GM12872 (cell line): ENCODE data around the gene RBM3.

Experiments used
- TF ChIP-seq, protein P1 (sequence below): IDR thresholded peaks from 3 replicates; pipeline ENCODE4 v1.5.1; 2011; ENCODE audit warnings: low read depth, mild to moderate bottlenecking, low read length, moderate library complexity; ENCODE audit not compliant: insufficient read depth

The RBM3 gene

DNA sequence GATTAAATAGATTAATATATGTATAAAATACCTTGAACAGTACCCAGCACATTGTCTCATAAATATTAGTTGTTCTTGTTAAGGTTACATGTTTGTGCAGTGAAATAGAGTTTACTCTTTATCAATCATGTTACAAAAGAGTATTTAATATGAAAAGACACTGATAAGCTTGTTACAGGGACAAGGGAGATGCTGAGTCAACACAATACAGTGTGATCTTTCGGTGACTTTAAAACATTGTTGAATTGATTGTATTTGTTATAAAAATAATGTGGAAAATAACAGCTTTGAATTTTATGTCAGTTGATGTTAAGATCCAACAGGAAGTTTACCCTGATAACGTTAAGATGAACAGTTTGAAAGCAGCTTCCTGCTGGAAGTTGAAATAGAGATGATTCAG is 21.6 kb downstream of the RBM3 start:
- TF ChIP-seq, protein P1, sequence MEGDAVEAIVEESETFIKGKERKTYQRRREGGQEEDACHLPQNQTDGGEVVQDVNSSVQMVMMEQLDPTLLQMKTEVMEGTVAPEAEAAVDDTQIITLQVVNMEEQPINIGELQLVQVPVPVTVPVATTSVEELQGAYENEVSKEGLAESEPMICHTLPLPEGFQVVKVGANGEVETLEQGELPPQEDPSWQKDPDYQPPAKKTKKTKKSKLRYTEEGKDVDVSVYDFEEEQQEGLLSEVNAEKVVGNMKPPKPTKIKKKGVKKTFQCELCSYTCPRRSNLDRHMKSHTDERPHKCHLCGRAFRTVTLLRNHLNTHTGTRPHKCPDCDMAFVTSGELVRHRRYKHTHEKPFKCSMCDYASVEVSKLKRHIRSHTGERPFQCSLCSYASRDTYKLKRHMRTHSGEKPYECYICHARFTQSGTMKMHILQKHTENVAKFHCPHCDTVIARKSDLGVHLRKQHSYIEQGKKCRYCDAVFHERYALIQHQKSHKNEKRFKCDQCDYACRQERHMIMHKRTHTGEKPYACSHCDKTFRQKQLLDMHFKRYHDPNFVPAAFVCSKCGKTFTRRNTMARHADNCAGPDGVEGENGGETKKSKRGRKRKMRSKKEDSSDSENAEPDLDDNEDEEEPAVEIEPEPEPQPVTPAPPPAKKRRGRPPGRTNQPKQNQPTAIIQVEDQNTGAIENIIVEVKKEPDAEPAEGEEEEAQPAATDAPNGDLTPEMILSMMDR = no peak

DNA sequence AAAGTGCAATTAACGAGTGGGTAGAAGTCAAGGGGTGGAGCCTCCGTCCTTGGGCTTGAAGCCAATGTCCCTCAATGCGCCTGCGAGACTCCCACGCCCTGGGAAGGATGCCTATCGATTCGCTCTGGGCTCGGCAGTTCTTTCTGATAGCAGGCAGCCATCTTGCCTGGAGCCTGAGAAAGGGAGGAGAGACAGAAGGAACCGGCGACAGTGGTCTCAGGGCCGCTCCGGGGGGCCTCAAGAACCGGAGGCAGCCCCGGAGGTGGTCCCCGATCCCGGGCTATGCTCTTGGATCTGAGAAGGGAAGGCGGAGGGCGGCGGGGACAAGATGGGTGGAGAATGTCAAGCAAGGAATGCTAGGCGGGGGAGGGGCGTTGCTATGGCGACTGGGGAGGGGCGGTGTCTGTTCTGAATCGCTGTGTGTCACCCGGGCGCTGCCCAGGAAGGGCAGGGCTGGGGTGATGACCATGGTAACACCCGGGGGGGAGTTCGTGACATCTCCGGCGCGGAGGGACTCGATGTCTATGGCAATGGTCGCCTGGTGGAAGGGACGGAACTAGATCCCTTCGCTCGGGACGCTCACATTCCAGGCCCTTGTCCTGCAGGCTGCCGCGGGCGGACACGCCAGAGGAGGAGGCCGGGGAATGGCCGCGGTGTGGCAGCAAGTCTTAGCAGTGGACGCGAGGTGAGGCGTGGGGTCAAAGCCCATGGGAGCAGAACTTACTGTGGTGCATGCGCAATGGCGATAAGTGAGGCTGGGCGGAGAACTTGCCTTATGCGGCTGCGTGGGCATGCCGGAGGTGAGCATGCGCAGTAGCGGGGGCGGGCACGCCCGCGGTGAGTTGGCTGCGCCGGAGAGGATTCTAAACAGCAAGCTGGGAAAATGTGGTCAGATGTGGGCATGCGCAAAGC is 23.3 kb downstream of the RBM3 start, which contains the start of gene WDR13:
WDR13 (plus strand) TSS at position 140 of the 912 bp plus-strand sequence; CDS start at position 645, 505 bp downstream.
- TF ChIP-seq, protein P1 = no peak

DNA sequence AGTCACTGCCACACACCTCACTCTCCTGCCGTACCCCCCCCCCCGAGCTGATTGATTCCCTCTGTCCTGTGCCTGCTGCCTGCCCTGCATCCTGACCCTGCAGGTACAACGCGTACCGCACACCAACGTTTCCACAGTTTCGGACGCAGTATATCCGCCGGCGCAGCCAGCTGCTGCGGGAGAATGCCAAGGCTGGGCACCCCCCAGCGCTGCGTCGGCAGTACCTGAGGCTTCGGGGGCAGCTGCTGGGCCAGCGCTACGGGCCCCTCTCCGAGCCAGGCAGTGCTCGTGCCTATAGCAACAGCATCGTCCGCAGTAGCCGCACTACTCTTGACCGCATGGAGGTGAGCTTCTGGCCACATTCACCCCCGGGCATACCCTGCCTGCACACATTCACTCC is 24.3 kb downstream of the RBM3 start:
- TF ChIP-seq, protein P1 = no peak

DNA sequence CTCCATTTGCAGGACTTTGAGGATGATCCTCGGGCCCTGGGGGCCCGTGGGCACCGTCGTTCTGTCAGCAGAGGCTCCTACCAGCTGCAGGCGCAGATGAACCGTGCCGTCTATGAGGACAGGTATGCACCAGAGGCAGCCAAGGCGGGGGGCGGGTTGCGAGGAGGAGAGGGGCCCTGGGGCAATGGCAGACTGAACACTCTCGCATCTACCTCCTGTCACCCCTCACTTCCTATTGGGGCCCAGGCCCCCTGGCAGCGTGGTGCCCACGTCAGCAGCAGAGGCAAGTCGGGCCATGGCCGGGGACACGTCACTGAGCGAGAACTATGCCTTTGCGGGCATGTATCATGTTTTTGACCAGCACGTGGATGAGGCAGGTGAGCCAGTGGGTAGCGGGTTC is 25.1 kb downstream of the RBM3 start:
- TF ChIP-seq, protein P1 = no peak

DNA sequence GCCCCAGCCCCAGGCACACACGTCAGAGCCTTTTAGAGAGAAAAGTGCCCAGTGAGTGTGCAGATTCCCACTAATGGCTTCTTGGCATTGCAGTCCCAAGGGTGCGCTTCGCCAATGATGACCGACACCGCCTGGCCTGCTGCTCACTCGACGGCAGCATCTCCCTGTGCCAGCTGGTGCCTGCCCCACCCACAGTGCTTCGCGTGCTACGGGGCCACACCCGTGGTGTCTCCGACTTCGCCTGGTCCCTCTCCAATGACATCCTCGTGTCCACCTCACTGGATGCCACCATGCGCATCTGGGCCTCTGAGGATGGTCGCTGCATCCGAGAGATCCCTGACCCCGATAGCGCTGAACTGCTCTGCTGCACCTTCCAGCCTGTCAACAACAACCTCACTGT is 25.9 kb downstream of the RBM3 start:
- TF ChIP-seq, protein P1 = no peak

DNA sequence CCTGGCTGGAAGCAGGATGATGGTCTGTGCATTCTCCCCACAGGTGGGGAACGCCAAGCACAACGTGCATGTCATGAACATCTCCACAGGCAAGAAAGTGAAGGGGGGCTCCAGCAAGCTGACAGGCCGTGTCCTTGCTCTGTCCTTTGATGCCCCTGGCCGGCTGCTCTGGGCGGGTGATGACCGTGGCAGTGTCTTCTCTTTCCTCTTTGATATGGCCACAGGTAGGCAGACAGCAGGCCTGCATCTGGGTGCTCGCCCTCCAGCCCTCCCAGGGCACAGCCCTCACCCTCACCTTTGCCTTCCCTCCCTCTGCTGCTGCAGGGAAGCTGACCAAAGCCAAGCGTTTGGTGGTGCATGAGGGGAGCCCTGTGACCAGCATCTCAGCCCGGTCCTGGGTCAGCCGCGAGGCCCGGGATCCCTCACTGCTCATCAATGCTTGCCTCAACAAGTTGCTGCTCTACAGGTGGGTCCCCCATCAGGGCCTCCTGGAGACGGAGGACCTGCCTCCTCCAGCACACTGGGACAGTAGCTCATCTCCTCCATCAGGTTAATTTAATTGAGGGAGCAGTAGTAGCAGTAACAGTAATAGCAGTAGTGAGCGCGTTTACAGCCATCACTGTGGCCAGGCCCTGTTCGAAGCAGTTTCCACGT is 27.6 kb downstream of the RBM3 start:
- TF ChIP-seq, protein P1 = no peak

DNA sequence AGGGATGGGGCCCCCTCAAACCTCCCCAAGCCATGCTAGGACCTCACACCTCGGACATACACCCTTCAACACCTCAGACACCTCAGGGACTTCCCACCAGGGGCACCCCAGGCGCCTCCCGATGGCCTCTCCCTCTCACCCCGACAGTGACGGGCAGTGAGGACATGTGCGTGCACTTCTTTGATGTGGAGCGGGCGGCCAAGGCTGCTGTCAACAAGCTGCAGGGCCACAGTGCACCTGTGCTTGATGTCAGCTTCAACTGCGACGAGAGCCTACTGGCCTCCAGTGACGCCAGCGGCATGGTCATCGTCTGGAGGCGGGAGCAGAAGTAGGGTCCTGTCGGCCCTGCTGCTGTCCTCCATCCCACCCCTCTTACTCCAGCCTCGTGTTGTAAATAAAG is 30.4 kb downstream of the RBM3 start:
- TF ChIP-seq, protein P1 = no peak
